GM10248 (cell line): ENCODE measurements around the gene ZBTB7C.

ENCODE experiments used
- CTCF ChIA-PET: fragments of 300-600 bp; sonication (Branson Sonifier 250); formaldehyde crosslinking; extraction: SDS; loops from one replicate; lab custom pipeline; 2021; ENCODE audit warnings: antibody characterized with exemption; lab: Yijun Ruan, JAX
- POLR2A ChIA-PET: fragments of 350-650 bp; sonication (Branson Sonifier 250); formaldehyde crosslinking; extraction: SDS; loops from one replicate; lab custom pipeline; 2020; ENCODE audit warnings: antibody characterized with exemption; lab: Yijun Ruan, JAX
- DNase-seq: peaks from one replicate; pipeline ENCODE4 v3.0.0; 2012; ENCODE audit errors: extremely low spot score
- CTCF ChIP-seq: IDR thresholded peaks from 2 replicates; pipeline ENCODE4 v1.5.1; 2012; ENCODE audit warnings: mild to moderate bottlenecking, low read depth; ENCODE audit errors: extremely low read depth, missing control alignments, control extremely low read depth

ZBTB7C gene

GRCh38 chr18:48036641-48037421 lies 372.4 kb downstream of the ZBTB7C start:
- DNase-seq, result no peak
- no peak for TF ChIP-seq CTCF
- POLR2A ChIA-PET, result no interaction called here
- CTCF ChIA-PET, result interaction anchor here (1.0 kb wide), 1 partner anchor 308 kb away, joined by 4 read pairs; no protein-coding TSS in a partner anchor

GRCh38 chr18:48036226-48036625 lies 373.0 kb downstream of the ZBTB7C start:
- no peak for TF ChIP-seq CTCF
- POLR2A ChIA-PET, result no interaction called here
- CTCF ChIA-PET, result no interaction called here
- no peak for DNase-seq

- CTCF ChIA-PET, result no interaction called here
Observed at GRCh38 chr18:48035556-48035860, 373.7 kb downstream of the ZBTB7C start.

GRCh38 chr18:48034651-48035555 lies 374.3 kb downstream of the ZBTB7C start:
- CTCF ChIA-PET, result no interaction called here
- DNase-seq, result no peak
- POLR2A ChIA-PET, result no interaction called here
- no peak for TF ChIP-seq CTCF

More at GRCh38 chr18:48035556-48035860, 373.7 kb downstream of the ZBTB7C start:
- POLR2A ChIA-PET, result no interaction called here
- no peak for DNase-seq
- TF ChIP-seq CTCF, result no peak

GRCh38 chr18:48033790-48034650 lies 375.2 kb downstream of the ZBTB7C start:
- POLR2A ChIA-PET, result no interaction called here
- no peak for TF ChIP-seq CTCF
- CTCF ChIA-PET, result interaction anchor here (1.1 to 2.2 kb wide), 3 partner anchors 11 to 412 kb away, joined by 3 to 8 read pairs (median 3); no protein-coding TSS in a partner anchor
- DNase-seq, result no peak
